Measurements from ENCODE around the gene CIAO2B. TPM values are rescaled to one million over a fixed set of nuclear protein-coding genes. Genes with fewer than 3 reads are reported as not detected.

The CIAO2B gene
- polyA plus RNA-seq, 1 experiment: 131 TPM

GRCh38 chr16:66920924-66921680, 13.1 kb downstream of the CIAO2B start:
- Histone ChIP-seq H3K27ac (ENCODE audit: low read depth, low read length) (no peak overlapping the region), H3K4me3 (ENCODE audit: low read depth, low read length) (no peak overlapping the region), H3K27me3 (ENCODE audit: control insufficient read depth, insufficient read depth, low read length) (peaks cover 39% of the 10 kb centered on the region), H3K9me3 (ENCODE audit: control insufficient read depth, insufficient read depth, low read length) (peaks cover 2% of the 10 kb centered on the region; the same call in 1 of the 2 replicates)
- ChIA-PET CTCF (interaction anchor here (0.5 to 3.4 kb wide), 4 partner anchors 12 to 482 kb away, joined by 3 to 11 read pairs (median 5); no protein-coding TSS in a partner anchor), POLR2A (no interaction called here)
- DNase-seq (ENCODE audit: low read depth, low spot score): no peak
- TF ChIP-seq, protein P1, sequence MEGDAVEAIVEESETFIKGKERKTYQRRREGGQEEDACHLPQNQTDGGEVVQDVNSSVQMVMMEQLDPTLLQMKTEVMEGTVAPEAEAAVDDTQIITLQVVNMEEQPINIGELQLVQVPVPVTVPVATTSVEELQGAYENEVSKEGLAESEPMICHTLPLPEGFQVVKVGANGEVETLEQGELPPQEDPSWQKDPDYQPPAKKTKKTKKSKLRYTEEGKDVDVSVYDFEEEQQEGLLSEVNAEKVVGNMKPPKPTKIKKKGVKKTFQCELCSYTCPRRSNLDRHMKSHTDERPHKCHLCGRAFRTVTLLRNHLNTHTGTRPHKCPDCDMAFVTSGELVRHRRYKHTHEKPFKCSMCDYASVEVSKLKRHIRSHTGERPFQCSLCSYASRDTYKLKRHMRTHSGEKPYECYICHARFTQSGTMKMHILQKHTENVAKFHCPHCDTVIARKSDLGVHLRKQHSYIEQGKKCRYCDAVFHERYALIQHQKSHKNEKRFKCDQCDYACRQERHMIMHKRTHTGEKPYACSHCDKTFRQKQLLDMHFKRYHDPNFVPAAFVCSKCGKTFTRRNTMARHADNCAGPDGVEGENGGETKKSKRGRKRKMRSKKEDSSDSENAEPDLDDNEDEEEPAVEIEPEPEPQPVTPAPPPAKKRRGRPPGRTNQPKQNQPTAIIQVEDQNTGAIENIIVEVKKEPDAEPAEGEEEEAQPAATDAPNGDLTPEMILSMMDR (IDR thresholded peaks at IDR 0.05; ENCODE audit: low read depth, low read length): no peak

GRCh38 chr16:66920299-66920590, 14.0 kb downstream of the CIAO2B start:
- CTCF ChIA-PET: interaction anchor here (0.5 to 3.4 kb wide), 4 partner anchors 10 to 482 kb away, joined by 4 to 11 read pairs (median 8); no protein-coding TSS in a partner anchor
- DNase-seq (ENCODE audit: low read depth, low spot score): no peak
- POLR2A ChIA-PET: interaction anchor here (1.1 kb wide), 1 partner anchor 13 kb away, joined by 3 read pairs; no protein-coding TSS in a partner anchor
- Histone ChIP-seq H3K27ac (ENCODE audit: low read depth, low read length) (no peak overlapping the region), H3K9me3 (ENCODE audit: control insufficient read depth, insufficient read depth, low read length) (peaks cover 2% of the 10 kb centered on the region; the same call in 1 of the 2 replicates), H3K4me3 (ENCODE audit: low read depth, low read length) (no peak overlapping the region), H3K27me3 (ENCODE audit: control insufficient read depth, insufficient read depth, low read length) (peaks cover 42% of the 10 kb centered on the region)
- TF ChIP-seq, protein P1 (IDR thresholded peaks at IDR 0.05; ENCODE audit: low read depth, low read length): no peak

GRCh38 chr16:66919569-66920298, 14.5 kb downstream of the CIAO2B start:
- H3K27me3 ChIP-seq (ENCODE audit: control insufficient read depth, insufficient read depth, low read length): peaks cover 45% of the 10 kb centered on the region
- TF ChIP-seq, protein P1 (IDR thresholded peaks at IDR 0.05; ENCODE audit: low read depth, low read length): no peak
- DNase-seq (ENCODE audit: low read depth, low spot score): no peak
- POLR2A ChIA-PET: interaction anchor here (1.1 kb wide), 1 partner anchor 14 kb away, joined by 3 read pairs; no protein-coding TSS in a partner anchor
- no peak overlapping the region for H3K4me3 ChIP-seq (ENCODE audit: low read depth, low read length)
- CTCF ChIA-PET: interaction anchor here (1.3 to 2.4 kb wide), 4 partner anchors 9 to 24 kb away, joined by 3 to 9 read pairs (median 6); no protein-coding TSS in a partner anchor
- peaks cover 2% of the 10 kb centered on the region; the same call in 1 of the 2 replicates for H3K9me3 ChIP-seq (ENCODE audit: control insufficient read depth, insufficient read depth, low read length)
- no peak overlapping the region for H3K27ac ChIP-seq (ENCODE audit: low read depth, low read length)

- peaks cover 41% of the 10 kb centered on the region for H3K27me3 ChIP-seq (ENCODE audit: control insufficient read depth, insufficient read depth, low read length)
- H3K4me3 ChIP-seq (ENCODE audit: low read depth, low read length): no peak within 1 kb of the TSS
- no peak within 1 kb of the TSS for H3K27ac ChIP-seq (ENCODE audit: low read depth, low read length)
- CTCF ChIA-PET: interaction anchor here (1.3 to 2.4 kb wide), 5 partner anchors 8 to 23 kb away, joined by 3 to 9 read pairs (median 6); no protein-coding TSS in a partner anchor
- TF ChIP-seq, protein P1 (IDR thresholded peaks at IDR 0.05; ENCODE audit: low read depth, low read length): no peak
- no peak for DNase-seq (ENCODE audit: low read depth, low spot score)
- peaks cover 2% of the 10 kb centered on the region; the same call in 1 of the 2 replicates for H3K9me3 ChIP-seq (ENCODE audit: control insufficient read depth, insufficient read depth, low read length)
- POLR2A ChIA-PET: interaction anchor here (1.1 to 1.2 kb wide), 2 partner anchors 13 to 15 kb away, joined by 3 to 4 read pairs; no protein-coding TSS in a partner anchor
These were observed 15.2 kb downstream of the CIAO2B start, which contains the start of gene CDH16 for GRCh38 chr16:66918803-66919568. CDH16 (minus strand) TSS chr16:66918885; CDS start chr16:66918065, 820 bp downstream.
